A673 (cell line): Measurements from ENCODE around the gene GPR62.

Experiments
- EZH2 ChIP-seq: fragments of 200-600 bp; sonication (generic); IDR thresholded peaks from 2 replicates; pipeline ENCODE4 v1.6.1; 2017; ENCODE audit warnings: borderline replicate concordance, low read depth, mild to moderate bottlenecking, mixed read lengths, antibody characterized with exemption, low read length; ENCODE audit not compliant: poor library complexity, severe bottlenecking
- TF ChIP-seq, protein P1 (sequence below): fragments of 300-800, 200-600 bp; sonication (generic); conservative IDR thresholded peaks from 2 replicates; pipeline ENCODE4 v1.5.1; 2017; ENCODE audit warnings: low read depth, mild to moderate bottlenecking, antibody characterized with exemption, low read length, moderate library complexity, mixed read lengths

DNA sequence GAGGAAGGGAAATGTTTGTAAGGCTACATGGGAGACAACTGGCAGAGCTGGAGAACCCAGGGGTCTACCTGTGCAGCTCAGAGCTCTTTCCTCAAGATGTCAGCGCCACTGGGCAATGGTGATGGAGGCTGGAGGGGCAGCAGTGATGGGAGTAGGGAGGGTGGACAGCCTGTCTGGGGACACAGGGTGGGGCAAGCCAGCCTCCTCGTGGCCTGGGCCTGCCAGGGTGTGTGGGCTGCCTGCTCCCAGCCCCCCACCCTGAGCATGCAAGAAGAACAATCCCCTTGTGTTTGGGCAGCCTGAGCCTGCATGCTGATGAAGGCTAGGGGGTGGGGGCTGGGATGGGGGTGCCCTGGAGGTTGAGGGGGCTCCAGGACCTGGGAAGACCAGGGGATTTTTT is 10.8 kb downstream of the GPR62 start:
- TF ChIP-seq, protein P1, sequence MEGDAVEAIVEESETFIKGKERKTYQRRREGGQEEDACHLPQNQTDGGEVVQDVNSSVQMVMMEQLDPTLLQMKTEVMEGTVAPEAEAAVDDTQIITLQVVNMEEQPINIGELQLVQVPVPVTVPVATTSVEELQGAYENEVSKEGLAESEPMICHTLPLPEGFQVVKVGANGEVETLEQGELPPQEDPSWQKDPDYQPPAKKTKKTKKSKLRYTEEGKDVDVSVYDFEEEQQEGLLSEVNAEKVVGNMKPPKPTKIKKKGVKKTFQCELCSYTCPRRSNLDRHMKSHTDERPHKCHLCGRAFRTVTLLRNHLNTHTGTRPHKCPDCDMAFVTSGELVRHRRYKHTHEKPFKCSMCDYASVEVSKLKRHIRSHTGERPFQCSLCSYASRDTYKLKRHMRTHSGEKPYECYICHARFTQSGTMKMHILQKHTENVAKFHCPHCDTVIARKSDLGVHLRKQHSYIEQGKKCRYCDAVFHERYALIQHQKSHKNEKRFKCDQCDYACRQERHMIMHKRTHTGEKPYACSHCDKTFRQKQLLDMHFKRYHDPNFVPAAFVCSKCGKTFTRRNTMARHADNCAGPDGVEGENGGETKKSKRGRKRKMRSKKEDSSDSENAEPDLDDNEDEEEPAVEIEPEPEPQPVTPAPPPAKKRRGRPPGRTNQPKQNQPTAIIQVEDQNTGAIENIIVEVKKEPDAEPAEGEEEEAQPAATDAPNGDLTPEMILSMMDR: no peak
- no peak for TF ChIP-seq EZH2
